ENCODE measurements around the gene LNX2. TPM values are rescaled to one million over a fixed set of nuclear protein-coding genes. Genes with fewer than 3 reads are reported as not detected.

The LNX2 gene
- total and polyA plus RNA-seq, 2 donors from 2014 or later, result 5.6 to 13.8 TPM

- peaks cover 6 to 7% (median 7%) of the 10 kb centered on the region in 3 donors for H3K36me3 ChIP-seq (ENCODE audit: control insufficient read depth in 2 of 3, insufficient read depth in 3 of 3, low read length in 3 of 3)
- peaks cover 0 to 8% (median 5%) of the 10 kb centered on the region in 3 donors for H3K4me1 ChIP-seq (ENCODE audit: control insufficient read depth in 2 of 3, insufficient read depth in 2 of 3, low read depth in 1 of 3, low read length in 3 of 3)
- peaks cover 2 to 7% (median 2%) of the 10 kb centered on the region in 3 donors for H3K9me3 ChIP-seq (ENCODE audit: control insufficient read depth in 2 of 3, insufficient read depth in 1 of 3, low read length in 3 of 3)
- DNase-seq (no peak), FAIRE-seq (no peak)
- no peaks in the 10 kb centered on the region for H3K27me3 ChIP-seq (ENCODE audit: control insufficient read depth, insufficient read depth, low read length)
- H3K9ac ChIP-seq (ENCODE audit: low read length in 3 of 3), result no peak overlapping the region
- no peak overlapping the region for H3K4me3 ChIP-seq (ENCODE audit: low read length in 3 of 3)
- intact Hi-C loops (cut with DNase I), result no loop called here
- H3K27ac ChIP-seq (ENCODE audit: low read depth in 2 of 2, low read length in 2 of 2), result no peak overlapping the region
- TF ChIP-seq, protein P1, sequence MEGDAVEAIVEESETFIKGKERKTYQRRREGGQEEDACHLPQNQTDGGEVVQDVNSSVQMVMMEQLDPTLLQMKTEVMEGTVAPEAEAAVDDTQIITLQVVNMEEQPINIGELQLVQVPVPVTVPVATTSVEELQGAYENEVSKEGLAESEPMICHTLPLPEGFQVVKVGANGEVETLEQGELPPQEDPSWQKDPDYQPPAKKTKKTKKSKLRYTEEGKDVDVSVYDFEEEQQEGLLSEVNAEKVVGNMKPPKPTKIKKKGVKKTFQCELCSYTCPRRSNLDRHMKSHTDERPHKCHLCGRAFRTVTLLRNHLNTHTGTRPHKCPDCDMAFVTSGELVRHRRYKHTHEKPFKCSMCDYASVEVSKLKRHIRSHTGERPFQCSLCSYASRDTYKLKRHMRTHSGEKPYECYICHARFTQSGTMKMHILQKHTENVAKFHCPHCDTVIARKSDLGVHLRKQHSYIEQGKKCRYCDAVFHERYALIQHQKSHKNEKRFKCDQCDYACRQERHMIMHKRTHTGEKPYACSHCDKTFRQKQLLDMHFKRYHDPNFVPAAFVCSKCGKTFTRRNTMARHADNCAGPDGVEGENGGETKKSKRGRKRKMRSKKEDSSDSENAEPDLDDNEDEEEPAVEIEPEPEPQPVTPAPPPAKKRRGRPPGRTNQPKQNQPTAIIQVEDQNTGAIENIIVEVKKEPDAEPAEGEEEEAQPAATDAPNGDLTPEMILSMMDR (IDR thresholded peaks at IDR 0.05; ENCODE audit: borderline replicate concordance, extremely low read depth, insufficient read depth), result no peak
These were observed 34.5 kb upstream of the LNX2 start for GRCh38 chr13:27654816-27655215.

GRCh38 chr13:27654059-27654458, 33.7 kb upstream of the LNX2 start:
- intact Hi-C loops (cut with DNase I), result no loop called here
- no peak overlapping the region for H3K4me3 ChIP-seq (ENCODE audit: low read length in 3 of 3)
- H3K4me1 ChIP-seq (ENCODE audit: control insufficient read depth in 2 of 3, insufficient read depth in 2 of 3, low read depth in 1 of 3, low read length in 3 of 3), result peaks cover 0 to 2% (median 0%) of the 10 kb centered on the region in 3 donors
- no peak for DNase-seq
- H3K9ac ChIP-seq (ENCODE audit: low read length in 3 of 3), result no peak overlapping the region
- no peak overlapping the region for H3K27ac ChIP-seq (ENCODE audit: low read depth in 2 of 2, low read length in 2 of 2)
- FAIRE-seq, result no peak
- no peaks in the 10 kb centered on the region for H3K27me3 ChIP-seq (ENCODE audit: control insufficient read depth, insufficient read depth, low read length)
- TF ChIP-seq, protein P1 (IDR thresholded peaks at IDR 0.05; ENCODE audit: borderline replicate concordance, extremely low read depth, insufficient read depth), result no peak
- peaks cover 9 to 10% (median 9%) of the 10 kb centered on the region in 3 donors for H3K36me3 ChIP-seq (ENCODE audit: control insufficient read depth in 2 of 3, insufficient read depth in 3 of 3, low read length in 3 of 3)
- H3K9me3 ChIP-seq (ENCODE audit: control insufficient read depth in 2 of 3, insufficient read depth in 1 of 3, low read length in 3 of 3), result peaks cover 2 to 10% (median 2%) of the 10 kb centered on the region in 3 donors

GRCh38 chr13:27650312-27650711, 30.0 kb upstream of the LNX2 start:
- H3K36me3 ChIP-seq (ENCODE audit: control insufficient read depth in 2 of 3, insufficient read depth in 3 of 3, low read length in 3 of 3), result peaks cover 9 to 11% (median 10%) of the 10 kb centered on the region in 3 donors
- H3K9ac ChIP-seq (ENCODE audit: low read length in 3 of 3), result no peak overlapping the region
- intact Hi-C loops (cut with DNase I), result no loop called here
- no peak overlapping the region for H3K4me3 ChIP-seq (ENCODE audit: low read length in 3 of 3)
- TF ChIP-seq, protein P1 (IDR thresholded peaks at IDR 0.05; ENCODE audit: borderline replicate concordance, extremely low read depth, insufficient read depth), result no peak
- no peaks in the 10 kb centered on the region for H3K4me1 ChIP-seq (ENCODE audit: control insufficient read depth in 2 of 3, insufficient read depth in 2 of 3, low read depth in 1 of 3, low read length in 3 of 3)
- H3K27me3 ChIP-seq (ENCODE audit: control insufficient read depth, insufficient read depth, low read length), result no peaks in the 10 kb centered on the region
- DNase-seq, result no peak
- H3K27ac ChIP-seq (ENCODE audit: low read depth in 2 of 2, low read length in 2 of 2), result no peak overlapping the region
- FAIRE-seq, result no peak
- H3K9me3 ChIP-seq (ENCODE audit: control insufficient read depth in 2 of 3, insufficient read depth in 1 of 3, low read length in 3 of 3), result peaks cover 2 to 10% (median 2%) of the 10 kb centered on the region in 3 donors

DNA sequence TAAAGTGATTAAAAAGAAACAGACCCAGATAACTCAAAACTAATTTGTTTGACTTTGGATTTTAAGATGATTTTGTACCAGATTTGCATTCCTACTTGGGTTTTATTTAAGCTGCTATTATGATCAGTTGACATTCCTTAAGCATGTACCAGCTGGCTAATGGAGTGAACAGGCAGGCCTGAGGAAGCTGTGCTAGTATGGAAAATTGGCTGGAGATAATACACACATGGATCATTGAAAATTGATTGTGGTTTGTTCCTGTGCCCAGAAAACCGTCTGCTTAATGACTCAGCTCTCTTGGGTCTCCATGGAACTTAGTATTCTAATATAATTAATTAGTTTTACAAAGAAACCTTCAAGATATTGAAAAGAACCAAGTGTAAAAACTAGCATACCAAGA, 24.0 kb upstream of the LNX2 start:
- TF ChIP-seq, protein P1 (IDR thresholded peaks at IDR 0.05; ENCODE audit: borderline replicate concordance, extremely low read depth, insufficient read depth), result no peak
- Histone ChIP-seq H3K9me3 (ENCODE audit: control insufficient read depth in 2 of 3, insufficient read depth in 1 of 3, low read length in 3 of 3) (no peaks in the 10 kb centered on the region), H3K4me3 (ENCODE audit: low read length in 3 of 3) (no peak overlapping the region), H3K27ac (ENCODE audit: low read depth in 2 of 2, low read length in 2 of 2) (no peak overlapping the region), H3K4me1 (ENCODE audit: control insufficient read depth in 2 of 3, insufficient read depth in 2 of 3, low read depth in 1 of 3, low read length in 3 of 3) (peaks cover 0 to 9% (median 0%) of the 10 kb centered on the region in 3 donors), H3K9ac (ENCODE audit: low read length in 3 of 3) (no peak overlapping the region), H3K27me3 (ENCODE audit: control insufficient read depth, insufficient read depth, low read length) (no peaks in the 10 kb centered on the region), H3K36me3 (ENCODE audit: control insufficient read depth in 2 of 3, insufficient read depth in 3 of 3, low read length in 3 of 3) (peaks cover 0 to 2% (median 0%) of the 10 kb centered on the region in 3 donors)
- DNase-seq, result peak in 1 of 5 donors; percentile 35
- intact Hi-C loops (cut with DNase I), result no loop called here
- no peak for FAIRE-seq

Data from kidney (tissue), 14 donors.